Effector memory CD4-positive, alpha-beta T cell (primary cell): ENCODE measurements around the gene C10orf67.
"Not testable (repeated sequence)": the region's sequence is repeated elsewhere in the genome, so short reads cannot be mapped to it uniquely, and the experiment has no call there.

Source experiments
- DNase-seq, 3 donors: peaks; one replicate each; pipeline ENCODE4 v3.0.0-alpha.2; 2020
- H3K27ac ChIP-seq: 2 replicates; pipeline ENCODE4 v1.7.0; 2013; ENCODE audit warnings: mild to moderate bottlenecking, low read length, moderate library complexity; ENCODE audit not compliant: insufficient read depth, poor library complexity, severe bottlenecking
- H3K27me3 ChIP-seq: replicated peaks from 2 replicates; pipeline ENCODE4 v1.7.0; 2013; ENCODE audit warnings: mild to moderate bottlenecking, low read length; ENCODE audit not compliant: insufficient read depth, control insufficient read depth, poor library complexity, severe bottlenecking
- H3K36me3 ChIP-seq: 2 replicates; pipeline ENCODE4 v1.7.0; 2013; ENCODE audit warnings: mild to moderate bottlenecking, low read length, moderate library complexity; ENCODE audit not compliant: control insufficient read depth, insufficient read depth
- H3K4me1 ChIP-seq: 2 replicates; pipeline ENCODE4 v1.7.0; 2013; ENCODE audit warnings: low read length, mild to moderate bottlenecking; ENCODE audit not compliant: control insufficient read depth, insufficient read depth, poor library complexity, severe bottlenecking
- H3K4me3 ChIP-seq: 2 replicates; pipeline ENCODE4 v1.7.0; 2013; ENCODE audit warnings: low read length, low read depth, mild to moderate bottlenecking; ENCODE audit not compliant: insufficient read depth, poor library complexity, severe bottlenecking
- H3K9me3 ChIP-seq: 2 replicates; pipeline ENCODE4 v1.7.0; 2013; ENCODE audit warnings: mild to moderate bottlenecking, low read length, moderate library complexity; ENCODE audit not compliant: control insufficient read depth

C10orf67 gene

GRCh38 chr10:23252859-23253258 is 91.7 kb downstream of the C10orf67 start:
- not testable (repeated sequence) for H3K27me3 ChIP-seq, H3K36me3 ChIP-seq, H3K9me3 ChIP-seq, DNase-seq, H3K4me3 ChIP-seq, H3K4me1 ChIP-seq, H3K27ac ChIP-seq

- H3K4me1 ChIP-seq, H3K36me3 ChIP-seq, DNase-seq, H3K9me3 ChIP-seq, H3K27ac ChIP-seq, H3K27me3 ChIP-seq, H3K4me3 ChIP-seq: not testable (repeated sequence)
These were observed 102.8 kb downstream of the C10orf67 start for GRCh38 chr10:23241779-23242178.

GRCh38 chr10:23238015-23238414 is 106.6 kb downstream of the C10orf67 start:
- H3K36me3 ChIP-seq = no peaks in the 10 kb centered on the region
- no peak for DNase-seq
- H3K27me3 ChIP-seq = no peaks in the 10 kb centered on the region
- H3K27ac ChIP-seq = no peak overlapping the region
- no peak overlapping the region for H3K4me3 ChIP-seq
- H3K4me1 ChIP-seq = no peaks in the 10 kb centered on the region
- H3K9me3 ChIP-seq = no peaks in the 10 kb centered on the region

GRCh38 chr10:23230582-23230981 is 114.0 kb downstream of the C10orf67 start:
- Histone ChIP-seq H3K27ac (no peak overlapping the region), H3K4me3 (no peak overlapping the region), H3K4me1 (no peaks in the 10 kb centered on the region), H3K9me3 (no peaks in the 10 kb centered on the region), H3K36me3 (no peaks in the 10 kb centered on the region), H3K27me3 (peaks cover 3% of the 10 kb centered on the region)
- no peak for DNase-seq

GRCh38 chr10:23217471-23217870 is 127.1 kb downstream of the C10orf67 start:
- H3K27ac ChIP-seq = no peak overlapping the region
- no peaks in the 10 kb centered on the region for H3K9me3 ChIP-seq
- DNase-seq = no peak
- no peaks in the 10 kb centered on the region for H3K36me3 ChIP-seq
- no peaks in the 10 kb centered on the region for H3K27me3 ChIP-seq
- H3K4me3 ChIP-seq = no peak overlapping the region
- H3K4me1 ChIP-seq = no peaks in the 10 kb centered on the region

GRCh38 chr10:23205972-23206642 is 138.5 kb downstream of the C10orf67 start:
- H3K4me1 ChIP-seq = no peaks in the 10 kb centered on the region
- no peaks in the 10 kb centered on the region for H3K36me3 ChIP-seq
- H3K27ac ChIP-seq = no peak overlapping the region
- no peaks in the 10 kb centered on the region for H3K27me3 ChIP-seq
- no peaks in the 10 kb centered on the region for H3K9me3 ChIP-seq
- DNase-seq = no peak
- H3K4me3 ChIP-seq = no peak overlapping the region

- DNase-seq = no peak
- no peaks in the 10 kb centered on the region for H3K36me3 ChIP-seq
- no peak overlapping the region for H3K4me3 ChIP-seq
- no peaks in the 10 kb centered on the region for H3K4me1 ChIP-seq
- no peaks in the 10 kb centered on the region for H3K9me3 ChIP-seq
- no peak overlapping the region for H3K27ac ChIP-seq
- peaks cover under 1% of the 10 kb centered on the region for H3K27me3 ChIP-seq
These were observed 139.8 kb downstream of the C10orf67 start for GRCh38 chr10:23204773-23205172.

GRCh38 chr10:23203369-23204325 is 140.9 kb downstream of the C10orf67 start:
- no peaks in the 10 kb centered on the region for H3K9me3 ChIP-seq
- no peak for DNase-seq
- peaks cover 8% of the 10 kb centered on the region for H3K27me3 ChIP-seq
- H3K27ac ChIP-seq = no peak overlapping the region
- H3K4me3 ChIP-seq = no peak overlapping the region
- H3K36me3 ChIP-seq = no peaks in the 10 kb centered on the region
- no peaks in the 10 kb centered on the region for H3K4me1 ChIP-seq

GRCh38 chr10:23202779-23203178 is 141.8 kb downstream of the C10orf67 start:
- H3K36me3 ChIP-seq = no peaks in the 10 kb centered on the region
- H3K4me3 ChIP-seq = no peak overlapping the region
- H3K9me3 ChIP-seq = no peaks in the 10 kb centered on the region
- peaks cover 8% of the 10 kb centered on the region for H3K27me3 ChIP-seq
- DNase-seq = no peak
- H3K27ac ChIP-seq = no peak overlapping the region
- H3K4me1 ChIP-seq = no peaks in the 10 kb centered on the region

GRCh38 chr10:23201837-23202236 is 142.8 kb downstream of the C10orf67 start:
- Histone ChIP-seq H3K36me3 (no peaks in the 10 kb centered on the region), H3K4me1 (no peaks in the 10 kb centered on the region), H3K27me3 (peaks cover 11% of the 10 kb centered on the region)

More at GRCh38 chr10:23201837-23202236, 142.8 kb downstream of the C10orf67 start:
- Histone ChIP-seq H3K27ac (no peak overlapping the region), H3K9me3 (no peaks in the 10 kb centered on the region), H3K4me3 (no peak overlapping the region)
- DNase-seq = no peak
